ENCODE measurements around the gene HSPA1L. TPM values are rescaled to one million over a fixed set of nuclear protein-coding genes. Genes with fewer than 3 reads are reported as not detected.

Gene HSPA1L
- total and polyA plus RNA-seq, 4 donors = 0.27 to 0.79 (median 0.47) TPM

GRCh38 chr6:31796993-31797385, 18.1 kb downstream of the HSPA1L start:
- no peak overlapping the region for H3K27ac ChIP-seq (ENCODE audit: low read depth in 1 of 2, low read length in 2 of 2)
- H3K4me1 ChIP-seq (ENCODE audit: control insufficient read depth in 4 of 4, insufficient read depth in 4 of 4, low read length in 3 of 4) = peaks cover 0 to 10% (median 6%) of the 10 kb centered on the region in 4 donors
- WGBS = 95% methylated on average over 2 of the region's 2 CpGs
- no peak for DNase-seq (ENCODE audit: low spot score)
- no peaks in the 10 kb centered on the region for H3K27me3 ChIP-seq (ENCODE audit: control insufficient read depth in 4 of 4, insufficient read depth in 4 of 4, low read length in 3 of 4)
- H3K36me3 ChIP-seq (ENCODE audit: control insufficient read depth in 4 of 4, insufficient read depth in 3 of 4, low read depth in 1 of 4, low read length in 3 of 4) = peaks cover 0 to 8% (median 4%) of the 10 kb centered on the region in 4 donors
- no peaks in the 10 kb centered on the region for H3K9me3 ChIP-seq (ENCODE audit: control insufficient read depth in 4 of 4, low read length in 3 of 4)
- no peak overlapping the region for H3K4me3 ChIP-seq (ENCODE audit: low read depth in 1 of 3, low read length in 3 of 3)
- H3K9ac ChIP-seq (ENCODE audit: low read depth in 1 of 2, low read length in 2 of 2) = no peak overlapping the region
- no peak for TF ChIP-seq MAX (IDR thresholded peaks at IDR 0.05)
- no peak for TF ChIP-seq RAD21 (IDR thresholded peaks at IDR 0.05)
- TF ChIP-seq FOXA1 (IDR thresholded peaks at IDR 0.05) = no peak
- no peak for TF ChIP-seq ATF3 (IDR thresholded peaks at IDR 0.05)
- no peak for TF ChIP-seq HNF4G (IDR thresholded peaks at IDR 0.05)
- no peak for TF ChIP-seq HNF4A (conservative IDR thresholded peaks at IDR 0.05)

GRCh38 chr6:31795616-31796298, 19.3 kb downstream of the HSPA1L start, which contains the start of gene VARS1:
Gene VARS1 (minus strand): TSS chr6:31795752. CDS start chr6:31795217, 535 bp downstream.
- H3K9ac ChIP-seq (ENCODE audit: low read depth in 1 of 2, low read length in 2 of 2) = peak within 1 kb of the TSS; percentile 93 to 99
- WGBS = under 1% methylated on average over 75 of the region's 75 CpGs
- H3K36me3 ChIP-seq (ENCODE audit: control insufficient read depth in 4 of 4, insufficient read depth in 3 of 4, low read depth in 1 of 4, low read length in 3 of 4) = peaks cover 0 to 10% (median 6%) of the 10 kb centered on the region in 4 donors
- H3K9me3 ChIP-seq (ENCODE audit: control insufficient read depth in 4 of 4, low read length in 3 of 4) = no peaks in the 10 kb centered on the region
- H3K4me1 ChIP-seq (ENCODE audit: control insufficient read depth in 4 of 4, insufficient read depth in 4 of 4, low read length in 3 of 4) = peaks cover 0 to 10% (median 6%) of the 10 kb centered on the region in 4 donors
- peak; percentile 92 for DNase-seq (ENCODE audit: low spot score)
- TF ChIP-seq RAD21 (IDR thresholded peaks at IDR 0.05) (peak; percentile 56 to 72), CTCF (IDR thresholded peaks at IDR 0.05; ENCODE audit: low read depth, low read length, missing input control) (peak; percentile 83), JUND (IDR thresholded peaks at IDR 0.05) (no peak), EGR1 (IDR thresholded peaks at IDR 0.05; ENCODE audit: low read depth in 2 of 2) (no peak), SP1 (IDR thresholded peaks at IDR 0.05) (peak; percentile 63), GABPA (IDR thresholded peaks at IDR 0.05 in 1 of 2, conservative IDR thresholded peaks at IDR 0.05 in 1 of 2) (no peak), RXRA (IDR thresholded peaks at IDR 0.05) (peak; percentile 21 to 65), HNF4A (conservative IDR thresholded peaks at IDR 0.05) (peak; percentile 3 to 10), FOXA1 (IDR thresholded peaks at IDR 0.05) (no peak), ZBTB33 (IDR thresholded peaks at IDR 0.05) (no peak), MAX (IDR thresholded peaks at IDR 0.05) (peak; percentile 22), HNF4G (IDR thresholded peaks at IDR 0.05) (no peak), YY1 (IDR thresholded peaks at IDR 0.05) (peak; percentile 75), ATF3 (IDR thresholded peaks at IDR 0.05) (no peak), FOXA2 (IDR thresholded peaks at IDR 0.05) (no peak), REST (IDR thresholded peaks at IDR 0.05) (no peak), NR2F2 (IDR thresholded peaks at IDR 0.05) (peak; percentile 15), TAF1 (conservative IDR thresholded peaks at IDR 0.05) (no peak)
- H3K27ac ChIP-seq (ENCODE audit: low read depth in 1 of 2, low read length in 2 of 2) = peak within 1 kb of the TSS; percentile 92 to 94
- peak within 1 kb of the TSS; percentile 95 to 98 (median 96) for H3K4me3 ChIP-seq (ENCODE audit: low read depth in 1 of 3, low read length in 3 of 3)
- no peaks in the 10 kb centered on the region for H3K27me3 ChIP-seq (ENCODE audit: control insufficient read depth in 4 of 4, insufficient read depth in 4 of 4, low read length in 3 of 4)
